Fibroblast of lung (primary cell): ENCODE results near the gene ACTL10. TPM values are rescaled to one million over a fixed set of nuclear protein-coding genes. Genes with fewer than 3 reads are reported as not detected.
A peak's percentile ranks its signal among the peaks of the same experiment; 100 is the strongest.

Source experiments
- DNase-seq, 2 donors: peaks; one replicate each; pipeline versions ENCODE4 v3.0.0 to v3.0.0-alpha.2; 2010; ENCODE audit warnings: low read depth in 2 of 2
- H2AFZ ChIP-seq: 2 replicates; pipeline ENCODE4 v1.5.1; 2012; ENCODE audit warnings: low read length, control low read depth, inconsistent platforms
- H3K27ac ChIP-seq: 2 replicates; pipeline ENCODE4 v1.5.1; 2011; ENCODE audit warnings: low read length, control low read depth; ENCODE audit not compliant: insufficient read depth
- H3K27me3 ChIP-seq: 2 replicates; pipeline ENCODE4 v1.5.1; 2011; ENCODE audit warnings: mild to moderate bottlenecking, low read length; ENCODE audit not compliant: control insufficient read depth, insufficient read depth
- H3K36me3 ChIP-seq: 2 replicates; pipeline ENCODE4 v1.5.1; 2011; ENCODE audit warnings: low read length; ENCODE audit not compliant: control insufficient read depth, insufficient read depth
- H3K4me1 ChIP-seq: 2 replicates; pipeline ENCODE4 v1.5.1; 2011; ENCODE audit warnings: low read length; ENCODE audit not compliant: control insufficient read depth, insufficient read depth; ENCODE audit errors: extremely low read depth
- H3K4me2 ChIP-seq: 2 replicates; pipeline ENCODE4 v1.5.1; 2011; ENCODE audit warnings: low read length, control low read depth; ENCODE audit not compliant: insufficient read depth; ENCODE audit errors: extremely low read depth
- H3K4me3 ChIP-seq, 4 experiments: fragments of 200-600 bp in 1 of 4; sonication (generic) in 1 of 4; replicated peaks in 1 of 4; 2 replicates each; pipeline ENCODE4 v1.5.1; 2011 to 2016; ENCODE audit warnings: low read length in 4 of 4, low read depth in 3 of 4, mild to moderate bottlenecking in 3 of 4, control low read depth in 2 of 4, inconsistent platforms in 1 of 4, mixed read lengths in 1 of 4; ENCODE audit not compliant: insufficient read depth in 1 of 4; ENCODE audit errors: control extremely low read depth in 1 of 4
- H3K79me2 ChIP-seq: 2 replicates; pipeline ENCODE4 v1.5.1; 2012; ENCODE audit warnings: mild to moderate bottlenecking, low read length, inconsistent platforms; ENCODE audit not compliant: control insufficient read depth, insufficient read depth
- H3K9ac ChIP-seq: 2 replicates; pipeline ENCODE4 v1.5.1; 2011; ENCODE audit warnings: mild to moderate bottlenecking, low read length, control low read depth; ENCODE audit not compliant: insufficient read depth
- H3K9me3 ChIP-seq: 2 replicates; pipeline ENCODE4 v1.5.1; 2012; ENCODE audit warnings: low read depth, low read length; ENCODE audit not compliant: control insufficient read depth, insufficient read depth
- H4K20me1 ChIP-seq: 2 replicates; pipeline ENCODE4 v1.5.1; 2011; ENCODE audit warnings: low read length; ENCODE audit not compliant: control insufficient read depth, insufficient read depth; ENCODE audit errors: extremely low read depth
- CTCF ChIP-seq, 2 donors: IDR thresholded peaks in 1 of 2; conservative IDR thresholded peaks in 1 of 2; 1 replicate in 1 of 2; 2 replicates in 1 of 2; pipeline ENCODE4 v1.5.1; 2011 to 2012; ENCODE audit warnings: low read length in 2 of 2, control low read depth in 1 of 2, inconsistent platforms in 1 of 2, low read depth in 1 of 2, mild to moderate bottlenecking in 1 of 2
- EZH2 ChIP-seq: IDR thresholded peaks from 2 replicates; pipeline ENCODE4 v1.5.1; 2012; ENCODE audit warnings: low read length, control low read depth, mild to moderate bottlenecking; ENCODE audit errors: missing control alignments
- polyA plus RNA-seq, 2 donors: library from polyadenylated mRNA; depleted of rRNA in 1 of 2; stranded (reverse) in 1 of 2; unstranded in 1 of 2; fragments of >200 nt; gene quantifications; 2 replicates each; pipeline ENCODE4 v1.2.1, GENCODE V29; 2011 to 2012; ENCODE audit warnings: missing spikeins in 1 of 2
- total RNA-seq: library from RNA; depleted of rRNA; stranded (reverse); fragments of >200 nt; gene quantifications from 2 replicates; pipeline ENCODE4 v1.2.1, GENCODE V29; 2014

Gene ACTL10
- total and polyA plus RNA-seq, 2 donors (not counting 1 experiment from before 2014, with no cell fraction given), result 0.32 to 2.0 TPM

GRCh38 chr20:33660035-33660684 is 6.6 kb upstream of the ACTL10 start:
- peaks cover 10% of the 10 kb centered on the region for H3K4me1 ChIP-seq

GRCh38 chr20:33660685-33661058 is 6.1 kb upstream of the ACTL10 start:
- Histone ChIP-seq H4K20me1 (no peaks in the 10 kb centered on the region), H3K4me3 (no peak overlapping the region), H2AFZ (no peak overlapping the region), H3K9ac (no peak overlapping the region), H3K79me2 (no peaks in the 10 kb centered on the region), H3K4me2 (no peak overlapping the region), H3K9me3 (no peaks in the 10 kb centered on the region), H3K27me3 (no peaks in the 10 kb centered on the region), H3K4me1 (peaks cover 10% of the 10 kb centered on the region), H3K27ac (no peak overlapping the region), H3K36me3 (peaks cover 4% of the 10 kb centered on the region)
- no peak for TF ChIP-seq CTCF (conservative IDR thresholded peaks at IDR 0.05 in 1 of 2, IDR thresholded peaks at IDR 0.05 in 1 of 2; ENCODE audit: low read depth in 1 of 2, low read length in 2 of 2)
- no peak for TF ChIP-seq EZH2
- no peak for DNase-seq

More at GRCh38 chr20:33660035-33660684, 6.6 kb upstream of the ACTL10 start:
- Histone ChIP-seq H3K27ac (no peak overlapping the region), H3K9me3 (no peaks in the 10 kb centered on the region), H3K27me3 (no peaks in the 10 kb centered on the region), H3K4me3 (no peak overlapping the region), H3K9ac (no peak overlapping the region), H3K36me3 (peaks cover 4% of the 10 kb centered on the region), H3K79me2 (no peaks in the 10 kb centered on the region), H2AFZ (no peak overlapping the region), H4K20me1 (no peaks in the 10 kb centered on the region), H3K4me2 (no peak overlapping the region)
- DNase-seq, result no peak
- TF ChIP-seq EZH2 (no peak), CTCF (conservative IDR thresholded peaks at IDR 0.05 in 1 of 2, IDR thresholded peaks at IDR 0.05 in 1 of 2; ENCODE audit: low read depth in 1 of 2, low read length in 2 of 2) (no peak)

DNA sequence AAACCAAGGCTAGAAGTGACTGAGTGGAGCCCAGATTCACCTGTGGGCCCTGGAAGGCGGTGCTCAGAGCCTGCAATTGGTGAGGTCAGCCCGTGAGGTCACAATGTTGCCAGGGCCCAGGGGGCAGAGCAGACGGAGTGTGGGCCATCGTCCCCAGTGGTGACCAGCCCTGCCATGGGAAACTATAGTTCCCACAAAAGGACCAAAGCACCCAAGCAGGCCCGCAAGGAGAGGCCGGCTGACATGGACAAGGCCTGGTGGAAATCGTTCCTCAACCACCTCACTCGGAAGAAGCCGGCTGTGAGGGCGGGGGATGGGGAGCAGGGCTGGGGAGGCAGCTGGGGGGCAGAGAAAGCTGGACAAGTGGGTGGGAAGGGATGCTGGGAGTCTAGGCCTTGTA is 4.6 kb upstream of the ACTL10 start, which contains the start of gene C20orf144:
Gene C20orf144 (plus strand): TSS at position 156 of the 400 bp plus-strand sequence. CDS start 19 bp downstream, at position 175.
- Histone ChIP-seq H3K4me1 (peaks cover 14% of the 10 kb centered on the region), H2AFZ (peak within 1 kb of the TSS; percentile 73), H3K36me3 (peaks cover 2% of the 10 kb centered on the region), H3K9me3 (no peaks in the 10 kb centered on the region), H3K27me3 (no peaks in the 10 kb centered on the region), H3K27ac (peak within 1 kb of the TSS; percentile 89), H3K4me2 (peak within 1 kb of the TSS; percentile 91), H3K9ac (peak within 1 kb of the TSS; percentile 81), H3K79me2 (no peaks in the 10 kb centered on the region), H3K4me3 (peak within 1 kb of the TSS; percentile 62 to 92 (median 76)), H4K20me1 (no peaks in the 10 kb centered on the region)
- TF ChIP-seq CTCF (conservative IDR thresholded peaks at IDR 0.05 in 1 of 2, IDR thresholded peaks at IDR 0.05 in 1 of 2; ENCODE audit: low read depth in 1 of 2, low read length in 2 of 2), result no peak
- TF ChIP-seq EZH2, result no peak
- DNase-seq, result no peak
